HepG2 (cell line): ENCODE results near the gene CISH. TPM values are rescaled to one million over a fixed set of nuclear protein-coding genes. Genes with fewer than 3 reads are reported as not detected.

Source experiments
- BORCS8-MEF2B ChIP-seq: sonication (generic); formaldehyde crosslinking; IDR thresholded peaks from 2 replicates; pipeline ENCODE4 v1.8.0; 2022; ENCODE audit warnings: mild to moderate bottlenecking, missing genetic modification reagents
- DMAP1 ChIP-seq: IDR thresholded peaks from 2 replicates; pipeline ENCODE4 v1.6.1; 2016
- FIP1L1 ChIP-seq: fragments of 200-400 bp; formaldehyde crosslinking; IDR thresholded peaks from 2 replicates; pipeline ENCODE4 v1.6.1; 2018; ENCODE audit warnings: low read depth, mild to moderate bottlenecking, low read length, moderate library complexity, borderline replicate concordance; ENCODE audit not compliant: insufficient read depth
- GATAD1 ChIP-seq: IDR thresholded peaks from 2 replicates; pipeline ENCODE4 v1.6.1; 2016; ENCODE audit warnings: missing genetic modification reagents, missing compliant biosample characterization
- IRX3 ChIP-seq: sonication (generic); formaldehyde crosslinking; IDR thresholded peaks from 2 replicates; pipeline ENCODE4 v1.8.1; 2023; ENCODE audit warnings: mild to moderate bottlenecking, low read depth, missing genetic modification reagents, borderline replicate concordance
- KMT2B ChIP-seq: IDR thresholded peaks from 2 replicates; pipeline ENCODE4 v1.6.1; 2016; ENCODE audit warnings: missing genetic modification reagents, missing compliant biosample characterization
- MYNN ChIP-seq: sonication (generic); formaldehyde crosslinking; IDR thresholded peaks from 2 replicates; pipeline ENCODE4 v1.4.0; 2020; ENCODE audit warnings: mild to moderate bottlenecking, low read depth, missing genetic modification reagents
- PHF21A ChIP-seq: sonication (generic); formaldehyde crosslinking; IDR thresholded peaks from 2 replicates; pipeline ENCODE4 v1.5.0; 2020; ENCODE audit warnings: mild to moderate bottlenecking, missing genetic modification reagents
- SPEN ChIP-seq: sonication (generic); formaldehyde crosslinking; IDR thresholded peaks from 2 replicates; pipeline ENCODE4 v1.5.1; 2020; ENCODE audit warnings: low read depth, mild to moderate bottlenecking, missing genetic modification reagents
- SRF ChIP-seq: IDR thresholded peaks from 2 replicates; pipeline ENCODE4 v1.6.1; 2011; ENCODE audit warnings: mild to moderate bottlenecking, low read depth, low read length, moderate library complexity
- TSC22D2 ChIP-seq: sonication (generic); formaldehyde crosslinking; IDR thresholded peaks from 2 replicates; pipeline ENCODE4 v1.5.1; 2020; ENCODE audit warnings: missing genetic modification reagents, mild to moderate bottlenecking, borderline replicate concordance
- ZFY ChIP-seq: sonication (generic); formaldehyde crosslinking; IDR thresholded peaks from 2 replicates; pipeline ENCODE4 v1.4.0; 2020; ENCODE audit warnings: missing genetic modification reagents
- ZNF337 ChIP-seq: sonication (generic); formaldehyde crosslinking; IDR thresholded peaks from 2 replicates; pipeline ENCODE4 v1.5.1; 2020; ENCODE audit warnings: missing genetic modification reagents, low read depth, mild to moderate bottlenecking, borderline replicate concordance
- ZNF44 ChIP-seq: sonication (generic); formaldehyde crosslinking; IDR thresholded peaks from 2 replicates; pipeline ENCODE4 v1.5.1; 2020; ENCODE audit warnings: mild to moderate bottlenecking, missing genetic modification reagents
- ZNF543 ChIP-seq: sonication (generic); formaldehyde crosslinking; IDR thresholded peaks from 2 replicates; pipeline ENCODE4 v1.4.0; 2020; ENCODE audit warnings: mild to moderate bottlenecking, missing genetic modification reagents
- ZNF564 ChIP-seq: sonication (generic); formaldehyde crosslinking; IDR thresholded peaks from 2 replicates; pipeline ENCODE4 v1.8.1; 2023; ENCODE audit warnings: mild to moderate bottlenecking, missing genetic modification reagents
- polyA plus RNA-seq, 8 experiments: library from polyadenylated mRNA; depleted of rRNA in 3 of 8; stranded (reverse) in 7 of 8; unstranded in 1 of 8; fragments of >200 nt; fragmentation: Illumina TruSeq in 4 of 8; extraction: Trizol in 4 of 8; gene quantifications; 2 replicates each; pipeline versions ENCODE4 v1.2.1 to v1.2.3, GENCODE V29; 2011 to 2016; ENCODE audit warnings: low read depth in 4 of 8, missing spikeins in 1 of 8, mixed read lengths in 1 of 8; ENCODE audit not compliant: insufficient read depth in 1 of 8
- total RNA-seq, 5 experiments: library from RNA; depleted of rRNA; stranded (reverse); fragments of >200 nt; fragmentation: Illumina TruSeq; extraction: Trizol; gene quantifications; 2 replicates each; pipeline ENCODE4 v1.2.3, GENCODE V29; 2016; ENCODE audit warnings: low read depth in 1 of 5
- TF ChIP-seq, protein P1 (sequence below): sonication (generic); formaldehyde crosslinking; IDR thresholded peaks from 2 replicates; pipeline ENCODE4 v1.4.0; 2020; ENCODE audit warnings: missing genetic modification reagents, borderline replicate concordance
- TF ChIP-seq, protein P2 (sequence below): sonication (generic); formaldehyde crosslinking; IDR thresholded peaks from 2 replicates; pipeline ENCODE4 v1.4.0; 2020; ENCODE audit warnings: missing genetic modification reagents
- TF ChIP-seq, protein P3 (sequence below): sonication (generic); formaldehyde crosslinking; IDR thresholded peaks from 2 replicates; pipeline ENCODE4 v1.5.1; 2020; ENCODE audit warnings: mild to moderate bottlenecking, moderate library complexity, missing genetic modification reagents
- TF ChIP-seq, protein P4 (sequence below): sonication (generic); formaldehyde crosslinking; IDR thresholded peaks from 2 replicates; pipeline ENCODE4 v1.9.0; 2021; ENCODE audit warnings: missing genetic modification reagents, borderline replicate concordance
- TF ChIP-seq, protein P5 (sequence below): sonication (generic); formaldehyde crosslinking; IDR thresholded peaks from 2 replicates; pipeline ENCODE4 v1.4.0; 2020; ENCODE audit warnings: mild to moderate bottlenecking, missing genetic modification reagents

The CISH gene
- total and polyA plus RNA-seq, 2 of the 13 experiments (the other 11 are each of a cell fraction or from before 2014, with no cell fraction given) = 0.91 to 1.5 TPM

DNA sequence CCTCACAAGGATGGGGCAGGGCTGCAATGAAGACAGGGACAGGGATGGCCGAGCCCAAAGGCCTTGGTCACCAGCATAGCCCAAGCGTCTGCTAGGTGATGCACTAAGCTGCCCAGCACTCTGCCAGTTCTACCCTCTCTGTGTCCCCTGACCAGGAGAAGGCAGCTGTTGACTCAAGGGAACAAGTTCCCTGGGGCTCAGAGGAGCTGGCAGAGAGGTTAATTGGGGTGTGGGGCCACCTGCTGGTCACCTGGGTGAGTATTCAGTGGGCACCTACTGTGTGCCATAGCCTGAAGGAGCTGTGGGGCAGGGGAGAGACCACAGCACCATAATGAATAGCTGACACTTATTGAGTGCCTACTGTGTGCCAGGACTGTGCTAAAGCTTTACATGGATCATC, 41.1 kb upstream of the CISH start (continued):
- TF ChIP-seq, protein P1, sequence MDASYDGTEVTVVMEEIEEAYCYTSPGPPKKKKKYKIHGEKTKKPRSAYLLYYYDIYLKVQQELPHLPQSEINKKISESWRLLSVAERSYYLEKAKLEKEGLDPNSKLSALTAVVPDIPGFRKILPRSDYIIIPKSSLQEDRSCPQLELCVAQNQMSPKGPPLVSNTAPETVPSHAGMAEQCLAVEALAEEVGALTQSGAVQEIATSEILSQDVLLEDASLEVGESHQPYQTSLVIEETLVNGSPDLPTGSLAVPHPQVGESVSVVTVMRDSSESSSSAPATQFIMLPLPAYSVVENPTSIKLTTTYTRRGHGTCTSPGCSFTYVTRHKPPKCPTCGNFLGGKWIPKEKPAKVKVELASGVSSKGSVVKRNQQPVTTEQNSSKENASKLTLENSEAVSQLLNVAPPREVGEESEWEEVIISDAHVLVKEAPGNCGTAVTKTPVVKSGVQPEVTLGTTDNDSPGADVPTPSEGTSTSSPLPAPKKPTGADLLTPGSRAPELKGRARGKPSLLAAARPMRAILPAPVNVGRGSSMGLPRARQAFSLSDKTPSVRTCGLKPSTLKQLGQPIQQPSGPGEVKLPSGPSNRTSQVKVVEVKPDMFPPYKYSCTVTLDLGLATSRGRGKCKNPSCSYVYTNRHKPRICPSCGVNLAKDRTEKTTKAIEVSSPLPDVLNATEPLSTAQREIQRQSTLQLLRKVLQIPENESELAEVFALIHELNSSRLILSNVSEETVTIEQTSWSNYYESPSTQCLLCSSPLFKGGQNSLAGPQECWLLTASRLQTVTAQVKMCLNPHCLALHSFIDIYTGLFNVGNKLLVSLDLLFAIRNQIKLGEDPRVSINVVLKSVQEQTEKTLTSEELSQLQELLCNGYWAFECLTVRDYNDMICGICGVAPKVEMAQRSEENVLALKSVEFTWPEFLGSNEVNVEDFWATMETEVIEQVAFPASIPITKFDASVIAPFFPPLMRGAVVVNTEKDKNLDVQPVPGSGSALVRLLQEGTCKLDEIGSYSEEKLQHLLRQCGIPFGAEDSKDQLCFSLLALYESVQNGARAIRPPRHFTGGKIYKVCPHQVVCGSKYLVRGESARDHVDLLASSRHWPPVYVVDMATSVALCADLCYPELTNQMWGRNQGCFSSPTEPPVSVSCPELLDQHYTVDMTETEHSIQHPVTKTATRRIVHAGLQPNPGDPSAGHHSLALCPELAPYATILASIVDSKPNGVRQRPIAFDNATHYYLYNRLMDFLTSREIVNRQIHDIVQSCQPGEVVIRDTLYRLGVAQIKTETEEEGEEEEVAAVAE = no peak
- TF ChIP-seq ZNF564 (CRISPR knock-in tag) (no peak), GATAD1 (no peak), TSC22D2 (CRISPR knock-in tag) (no peak), DMAP1 (no peak), BORCS8-MEF2B (CRISPR knock-in tag) (no peak), ZNF337 (no peak), ZFY (no peak; the same call in 1 of the 2 replicates), MYNN (no peak), ZNF543 (no peak), SRF (no peak), KMT2B (CRISPR knock-in tag) (no peak), PHF21A (CRISPR knock-in tag) (no peak), FIP1L1 (no peak), ZNF44 (CRISPR knock-in tag) (no peak), IRX3 (CRISPR knock-in tag) (no peak), SPEN (CRISPR knock-in tag) (no peak)
- TF ChIP-seq, protein P2, sequence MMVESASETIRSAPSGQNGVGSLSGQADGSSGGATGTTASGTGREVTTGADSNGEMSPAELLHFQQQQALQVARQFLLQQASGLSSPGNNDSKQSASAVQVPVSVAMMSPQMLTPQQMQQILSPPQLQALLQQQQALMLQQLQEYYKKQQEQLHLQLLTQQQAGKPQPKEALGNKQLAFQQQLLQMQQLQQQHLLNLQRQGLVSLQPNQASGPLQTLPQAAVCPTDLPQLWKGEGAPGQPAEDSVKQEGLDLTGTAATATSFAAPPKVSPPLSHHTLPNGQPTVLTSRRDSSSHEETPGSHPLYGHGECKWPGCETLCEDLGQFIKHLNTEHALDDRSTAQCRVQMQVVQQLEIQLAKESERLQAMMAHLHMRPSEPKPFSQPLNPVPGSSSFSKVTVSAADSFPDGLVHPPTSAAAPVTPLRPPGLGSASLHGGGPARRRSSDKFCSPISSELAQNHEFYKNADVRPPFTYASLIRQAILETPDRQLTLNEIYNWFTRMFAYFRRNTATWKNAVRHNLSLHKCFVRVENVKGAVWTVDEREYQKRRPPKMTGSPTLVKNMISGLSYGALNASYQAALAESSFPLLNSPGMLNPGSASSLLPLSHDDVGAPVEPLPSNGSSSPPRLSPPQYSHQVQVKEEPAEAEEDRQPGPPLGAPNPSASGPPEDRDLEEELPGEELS (CRISPR knock-in tag) = no peak
- TF ChIP-seq, protein P3, sequence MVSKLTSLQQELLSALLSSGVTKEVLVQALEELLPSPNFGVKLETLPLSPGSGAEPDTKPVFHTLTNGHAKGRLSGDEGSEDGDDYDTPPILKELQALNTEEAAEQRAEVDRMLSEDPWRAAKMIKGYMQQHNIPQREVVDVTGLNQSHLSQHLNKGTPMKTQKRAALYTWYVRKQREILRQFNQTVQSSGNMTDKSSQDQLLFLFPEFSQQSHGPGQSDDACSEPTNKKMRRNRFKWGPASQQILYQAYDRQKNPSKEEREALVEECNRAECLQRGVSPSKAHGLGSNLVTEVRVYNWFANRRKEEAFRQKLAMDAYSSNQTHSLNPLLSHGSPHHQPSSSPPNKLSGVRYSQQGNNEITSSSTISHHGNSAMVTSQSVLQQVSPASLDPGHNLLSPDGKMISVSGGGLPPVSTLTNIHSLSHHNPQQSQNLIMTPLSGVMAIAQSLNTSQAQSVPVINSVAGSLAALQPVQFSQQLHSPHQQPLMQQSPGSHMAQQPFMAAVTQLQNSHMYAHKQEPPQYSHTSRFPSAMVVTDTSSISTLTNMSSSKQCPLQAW (CRISPR knock-in tag) = peak; percentile 48; the same call in 1 of the 2 replicates
- TF ChIP-seq, protein P4, sequence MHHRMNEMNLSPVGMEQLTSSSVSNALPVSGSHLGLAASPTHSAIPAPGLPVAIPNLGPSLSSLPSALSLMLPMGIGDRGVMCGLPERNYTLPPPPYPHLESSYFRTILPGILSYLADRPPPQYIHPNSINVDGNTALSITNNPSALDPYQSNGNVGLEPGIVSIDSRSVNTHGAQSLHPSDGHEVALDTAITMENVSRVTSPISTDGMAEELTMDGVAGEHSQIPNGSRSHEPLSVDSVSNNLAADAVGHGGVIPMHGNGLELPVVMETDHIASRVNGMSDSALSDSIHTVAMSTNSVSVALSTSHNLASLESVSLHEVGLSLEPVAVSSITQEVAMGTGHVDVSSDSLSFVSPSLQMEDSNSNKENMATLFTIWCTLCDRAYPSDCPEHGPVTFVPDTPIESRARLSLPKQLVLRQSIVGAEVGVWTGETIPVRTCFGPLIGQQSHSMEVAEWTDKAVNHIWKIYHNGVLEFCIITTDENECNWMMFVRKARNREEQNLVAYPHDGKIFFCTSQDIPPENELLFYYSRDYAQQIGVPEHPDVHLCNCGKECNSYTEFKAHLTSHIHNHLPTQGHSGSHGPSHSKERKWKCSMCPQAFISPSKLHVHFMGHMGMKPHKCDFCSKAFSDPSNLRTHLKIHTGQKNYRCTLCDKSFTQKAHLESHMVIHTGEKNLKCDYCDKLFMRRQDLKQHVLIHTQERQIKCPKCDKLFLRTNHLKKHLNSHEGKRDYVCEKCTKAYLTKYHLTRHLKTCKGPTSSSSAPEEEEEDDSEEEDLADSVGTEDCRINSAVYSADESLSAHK = no peak
- TF ChIP-seq, protein P5, sequence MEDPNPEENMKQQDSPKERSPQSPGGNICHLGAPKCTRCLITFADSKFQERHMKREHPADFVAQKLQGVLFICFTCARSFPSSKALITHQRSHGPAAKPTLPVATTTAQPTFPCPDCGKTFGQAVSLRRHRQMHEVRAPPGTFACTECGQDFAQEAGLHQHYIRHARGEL (CRISPR knock-in tag) = no peak
